Choroid plexus epithelial cell (primary cell): ENCODE measurements around the gene PLCH2.

ENCODE experiments used
- DNase-seq: peaks from one replicate; pipeline ENCODE4 v3.0.0-alpha.2; 2010; ENCODE audit warnings: low read depth
- H3K4me3 ChIP-seq: 2 replicates; pipeline ENCODE4 v1.5.1; 2011; ENCODE audit warnings: low read depth, mild to moderate bottlenecking, control low read depth, low read length, moderate library complexity
- CTCF ChIP-seq: conservative IDR thresholded peaks from 2 replicates; pipeline ENCODE4 v1.5.1; 2011; ENCODE audit warnings: low read depth, mild to moderate bottlenecking, control low read depth, inconsistent platforms, low read length, moderate library complexity

Gene PLCH2, protein sequence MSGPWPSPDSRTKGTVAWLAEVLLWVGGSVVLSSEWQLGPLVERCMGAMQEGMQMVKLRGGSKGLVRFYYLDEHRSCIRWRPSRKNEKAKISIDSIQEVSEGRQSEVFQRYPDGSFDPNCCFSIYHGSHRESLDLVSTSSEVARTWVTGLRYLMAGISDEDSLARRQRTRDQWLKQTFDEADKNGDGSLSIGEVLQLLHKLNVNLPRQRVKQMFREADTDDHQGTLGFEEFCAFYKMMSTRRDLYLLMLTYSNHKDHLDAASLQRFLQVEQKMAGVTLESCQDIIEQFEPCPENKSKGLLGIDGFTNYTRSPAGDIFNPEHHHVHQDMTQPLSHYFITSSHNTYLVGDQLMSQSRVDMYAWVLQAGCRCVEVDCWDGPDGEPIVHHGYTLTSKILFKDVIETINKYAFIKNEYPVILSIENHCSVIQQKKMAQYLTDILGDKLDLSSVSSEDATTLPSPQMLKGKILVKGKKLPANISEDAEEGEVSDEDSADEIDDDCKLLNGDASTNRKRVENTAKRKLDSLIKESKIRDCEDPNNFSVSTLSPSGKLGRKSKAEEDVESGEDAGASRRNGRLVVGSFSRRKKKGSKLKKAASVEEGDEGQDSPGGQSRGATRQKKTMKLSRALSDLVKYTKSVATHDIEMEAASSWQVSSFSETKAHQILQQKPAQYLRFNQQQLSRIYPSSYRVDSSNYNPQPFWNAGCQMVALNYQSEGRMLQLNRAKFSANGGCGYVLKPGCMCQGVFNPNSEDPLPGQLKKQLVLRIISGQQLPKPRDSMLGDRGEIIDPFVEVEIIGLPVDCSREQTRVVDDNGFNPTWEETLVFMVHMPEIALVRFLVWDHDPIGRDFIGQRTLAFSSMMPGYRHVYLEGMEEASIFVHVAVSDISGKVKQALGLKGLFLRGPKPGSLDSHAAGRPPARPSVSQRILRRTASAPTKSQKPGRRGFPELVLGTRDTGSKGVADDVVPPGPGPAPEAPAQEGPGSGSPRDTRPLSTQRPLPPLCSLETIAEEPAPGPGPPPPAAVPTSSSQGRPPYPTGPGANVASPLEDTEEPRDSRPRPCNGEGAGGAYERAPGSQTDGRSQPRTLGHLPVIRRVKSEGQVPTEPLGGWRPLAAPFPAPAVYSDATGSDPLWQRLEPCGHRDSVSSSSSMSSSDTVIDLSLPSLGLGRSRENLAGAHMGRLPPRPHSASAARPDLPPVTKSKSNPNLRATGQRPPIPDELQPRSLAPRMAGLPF (N-terminal part only)

DNA sequence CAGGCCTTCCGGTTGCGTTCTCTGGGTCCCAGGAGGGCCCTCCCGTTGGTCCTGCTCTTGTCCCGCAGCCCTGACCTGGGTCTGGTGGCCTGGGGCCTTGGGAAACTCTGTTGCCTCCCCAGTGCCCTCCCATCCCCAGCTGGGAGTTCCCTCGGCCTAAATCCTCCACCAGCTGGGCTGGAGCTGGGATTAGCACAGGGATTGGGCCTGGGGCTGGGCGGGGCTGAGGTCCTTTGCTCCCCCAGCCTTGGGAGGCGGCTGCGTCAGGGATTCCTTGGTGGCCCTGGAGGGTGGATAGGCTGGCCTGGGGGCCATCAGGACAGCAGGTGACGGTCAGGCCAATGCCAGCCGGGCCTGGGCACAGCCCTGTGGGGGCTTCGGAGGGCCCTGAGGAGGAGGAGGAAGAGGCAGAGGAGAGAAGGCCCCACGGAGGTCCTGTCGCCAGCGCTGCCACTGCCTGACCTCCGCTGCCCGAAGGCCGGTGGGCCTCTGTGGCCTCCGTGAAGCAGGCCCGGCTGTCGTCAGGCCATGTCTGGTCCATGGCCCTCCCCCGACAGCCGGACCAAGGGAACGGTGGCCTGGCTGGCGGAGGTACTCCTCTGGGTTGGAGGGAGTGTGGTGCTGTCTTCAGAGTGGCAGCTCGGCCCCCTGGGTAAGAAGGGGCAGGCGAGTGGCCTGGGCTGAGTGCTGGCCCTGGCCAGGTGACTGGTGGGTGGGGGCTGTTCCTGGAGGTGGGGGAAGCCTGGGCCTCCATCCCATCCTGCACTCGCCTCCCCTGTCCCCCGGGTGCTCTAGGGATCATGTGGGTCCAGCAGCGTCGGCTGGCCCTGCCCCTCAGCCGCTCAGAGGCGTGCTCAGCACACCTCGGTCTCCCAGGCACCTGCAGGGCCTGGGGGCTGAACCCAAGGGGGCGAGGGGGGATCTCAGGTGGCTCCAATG, at the start of gene PLCH2:
Gene PLCH2, plus strand, starts transcription at position 229 of the 939 bp plus-strand sequence. Its CDS starts 300 bp downstream, at position 529.
- no peak for DNase-seq
- no peak for TF ChIP-seq CTCF
- H3K4me3 ChIP-seq = no peak within 1 kb of the TSS

DNA sequence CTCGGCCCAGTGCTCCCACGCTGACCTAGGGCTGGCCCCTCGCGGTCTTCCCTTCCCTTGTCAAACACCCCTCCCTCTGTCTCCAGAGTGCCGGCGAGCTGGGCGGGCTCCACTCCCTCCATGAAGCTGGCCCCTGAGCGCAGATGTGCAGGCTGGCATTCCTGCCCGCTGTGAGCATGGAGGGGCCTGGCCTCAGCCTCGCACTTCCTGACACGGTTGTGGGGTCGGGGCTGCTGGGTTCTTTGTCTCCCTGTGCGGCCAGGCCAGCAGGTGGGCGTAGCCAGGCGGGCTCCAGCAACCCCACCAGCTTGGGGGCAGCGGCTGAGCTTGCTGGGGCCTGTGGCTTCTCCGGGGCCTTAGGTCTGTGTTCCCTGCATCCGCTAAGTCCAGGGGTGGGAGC, 49.5 kb upstream of the PLCH2 start:
- DNase-seq = no peak
- H3K4me3 ChIP-seq = no peak overlapping the region
- no peak for TF ChIP-seq CTCF

GRCh38 chr1:2427051-2427450, 49.0 kb upstream of the PLCH2 start:
- TF ChIP-seq CTCF = no peak
- no peak overlapping the region for H3K4me3 ChIP-seq
- no peak for DNase-seq

DNA sequence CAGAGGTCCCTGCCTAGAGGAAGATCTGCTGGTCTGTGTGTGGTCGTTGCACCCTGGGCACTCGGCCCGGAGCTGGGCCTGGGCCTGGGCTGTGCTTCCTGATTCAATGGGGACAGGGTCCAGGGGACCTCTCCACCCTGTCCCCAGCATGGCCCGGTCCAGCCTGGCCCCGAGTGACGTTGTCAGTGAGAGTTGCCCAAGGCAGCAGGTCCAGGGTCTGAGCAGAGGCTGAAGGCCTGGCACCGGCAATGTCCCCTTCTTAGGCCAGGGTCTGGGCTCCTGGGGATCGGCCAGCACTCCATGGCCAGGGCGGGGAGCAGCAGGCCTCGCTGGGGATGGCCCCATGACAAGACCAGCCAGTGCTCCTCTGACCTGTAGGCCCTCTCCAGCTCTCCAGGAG, 48.1 kb upstream of the PLCH2 start:
- no peak for TF ChIP-seq CTCF
- no peak for DNase-seq
- H3K4me3 ChIP-seq = no peak overlapping the region

DNA sequence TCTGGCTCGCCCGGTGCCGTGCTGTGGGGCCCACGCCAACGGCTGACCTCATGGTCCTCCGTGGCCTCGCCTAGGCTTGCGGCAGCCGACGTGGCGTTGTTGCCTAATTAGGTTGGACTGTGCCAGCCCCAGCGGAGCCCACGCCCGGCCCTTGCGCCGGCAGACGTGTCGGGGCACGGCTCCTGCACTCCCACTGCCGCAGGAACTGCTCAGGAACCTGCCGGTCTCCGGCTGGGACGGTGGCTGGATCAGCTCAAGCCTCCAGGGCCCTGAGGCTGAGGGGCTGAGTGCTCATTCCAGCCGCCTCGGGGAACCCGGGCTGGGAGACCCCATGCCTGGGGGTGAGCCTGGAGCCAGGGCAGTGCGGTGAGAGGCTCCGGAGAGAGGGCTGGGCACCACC, 47.6 kb upstream of the PLCH2 start:
- no peak overlapping the region for H3K4me3 ChIP-seq
- no peak for DNase-seq
- no peak for TF ChIP-seq CTCF
